Measurements from ENCODE around the gene LHPP. TPM values are rescaled to one million over a fixed set of nuclear protein-coding genes. Genes with fewer than 3 reads are reported as not detected.

The LHPP gene
- total and polyA plus RNA-seq, 4 experiments from 2014 or later = 17.9 to 22.4 (median 19.2) TPM

DNA sequence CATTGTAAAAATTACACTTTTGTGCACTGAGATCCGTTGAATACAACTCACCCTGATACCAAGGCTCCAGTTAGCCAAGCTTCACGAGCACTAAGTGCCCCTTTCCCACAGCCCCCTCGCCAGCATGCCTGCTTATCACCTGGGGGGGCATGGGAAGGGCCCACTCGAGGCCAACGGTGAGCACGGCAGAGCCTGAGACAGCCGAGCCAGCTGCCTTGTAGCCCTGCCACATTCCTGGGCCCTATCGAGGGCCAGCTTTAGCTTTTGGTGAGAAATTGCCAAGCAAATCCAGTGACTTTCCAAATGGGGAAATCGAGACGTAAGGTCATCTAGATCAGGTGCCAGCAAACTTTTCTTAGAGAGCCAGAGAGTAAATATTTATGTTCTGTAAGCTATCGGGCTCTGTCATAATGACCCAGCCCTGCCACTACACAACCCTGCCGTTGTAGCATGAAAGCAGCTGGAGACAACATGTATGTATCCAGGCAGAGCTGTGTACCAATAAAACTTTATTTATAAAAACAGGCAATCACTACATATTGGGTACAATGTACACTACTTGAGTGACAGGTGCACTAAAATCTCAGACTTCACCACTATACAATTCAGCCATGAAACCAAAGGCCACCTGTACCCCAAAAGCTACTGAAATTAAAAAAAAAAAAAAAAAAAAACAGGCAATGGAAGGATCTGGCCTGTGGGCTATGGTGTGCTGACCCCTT, 198.9 kb downstream of the LHPP start:
- H3K4me3 Mint-ChIP-seq = peak overlapping the region in 6 of 8 donors; percentile 25 to 87 (median 78)

DNA sequence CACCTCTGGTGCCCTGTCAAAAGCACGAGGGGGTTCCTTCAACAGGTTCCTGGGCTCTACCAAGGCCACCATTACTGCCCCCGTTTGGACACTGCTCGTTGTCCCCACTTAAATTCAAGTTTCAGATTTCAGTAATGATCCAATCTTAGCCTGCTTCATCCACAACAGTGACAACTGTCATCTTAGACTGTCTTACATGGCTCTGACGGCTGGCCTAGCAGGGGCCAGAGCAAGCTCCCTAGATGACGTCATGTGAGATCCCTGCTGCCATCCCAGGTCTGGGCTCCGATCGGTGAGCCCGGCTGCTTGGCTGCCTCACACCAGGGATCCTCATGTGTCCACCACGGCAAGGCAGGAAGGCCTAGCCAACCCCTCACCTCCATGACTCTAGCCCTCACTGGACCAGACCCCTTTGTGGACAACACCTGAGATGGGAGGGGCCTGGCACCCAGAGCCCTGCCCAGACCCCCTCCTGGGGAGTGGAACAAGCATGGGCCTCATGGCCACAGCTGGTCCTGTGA, 200.1 kb downstream of the LHPP start:
- no peaks in the 10 kb centered on the region for H3K27me3 ChIP-seq (ENCODE audit: insufficient read depth, low read length)
- ChIA-PET POLR2A (ENCODE audit: partially characterized antibody) (interaction anchor here (0.8 to 25.7 kb wide), 7 partner anchors 13 to 77 kb away, joined by 3 to 439 read pairs (median 5); no protein-coding TSS in a partner anchor), CTCF (ENCODE audit: partially characterized antibody) (interaction anchor here (1.1 to 10.8 kb wide), 5 partner anchors 13 to 79 kb away, joined by 4 to 87 read pairs (median 49); no protein-coding TSS in a partner anchor)
- intact Hi-C loops (cut with micrococcal nuclease) = no loop called here
- Mint-ChIP-seq H3K9me3 (no peaks in the 10 kb centered on the region), H3K27ac (peak overlapping the region; percentile 50 to 98 (median 87)), H3K4me1 (peaks cover 52 to 95% (median 64%) of the 10 kb centered on the region in 4 donors), H3K27me3 (no peaks in the 10 kb centered on the region), H3K36me3 (peaks cover 10 to 16% of the 10 kb centered on the region in 2 donors), H3K4me3 (peak overlapping the region in 4 of 8 donors; percentile 32 to 48 (median 44))
- peaks cover 11% of the 10 kb centered on the region for H3K36me3 ChIP-seq (ENCODE audit: insufficient read depth, low read length)
- H3K4me1 ChIP-seq (ENCODE audit: insufficient read depth, low read length) = peaks cover 91% of the 10 kb centered on the region
- H3K9me3 ChIP-seq (ENCODE audit: control insufficient read depth in 1 of 2, low read length in 2 of 2) = no peaks in the 10 kb centered on the region
- peak in 1 of 5 donors; percentile 14 for DNase-seq
- peak overlapping the region; percentile 67 for H3K27ac ChIP-seq (ENCODE audit: low read depth, low read length)
- no peak overlapping the region for H3K4me3 ChIP-seq (ENCODE audit: low read length in 2 of 2)

More for the DNA sequence above, 198.9 kb downstream of the LHPP start:
- no peaks in the 10 kb centered on the region for H3K27me3 ChIP-seq (ENCODE audit: insufficient read depth, low read length)
- no peak for DNase-seq
- Mint-ChIP-seq H3K27me3 (no peaks in the 10 kb centered on the region), H3K9me3 (no peaks in the 10 kb centered on the region), H3K36me3 (peaks cover 14 to 21% of the 10 kb centered on the region in 2 donors), H3K27ac (peak overlapping the region; percentile 88 to 98 (median 95)), H3K4me1 (peaks cover 60 to 96% (median 71%) of the 10 kb centered on the region in 4 donors)
- CTCF ChIA-PET (ENCODE audit: partially characterized antibody) = interaction anchor here (0.7 to 10.8 kb wide), 14 partner anchors 7 to 1838 kb away, joined by 3 to 87 read pairs (median 5); no protein-coding TSS in a partner anchor
- no peak overlapping the region for H3K4me3 ChIP-seq (ENCODE audit: low read length in 2 of 2)
- peak overlapping the region; percentile 67 for H3K27ac ChIP-seq (ENCODE audit: low read depth, low read length)
- intact Hi-C loops (cut with micrococcal nuclease) = no loop called here
- POLR2A ChIA-PET (ENCODE audit: partially characterized antibody) = interaction anchor here (0.6 to 25.7 kb wide), 17 partner anchors 7 to 81 kb away, joined by 3 to 439 read pairs (median 10); no protein-coding TSS in a partner anchor
- no peaks in the 10 kb centered on the region for H3K9me3 ChIP-seq (ENCODE audit: control insufficient read depth in 1 of 2, low read length in 2 of 2)
- peaks cover 8% of the 10 kb centered on the region for H3K36me3 ChIP-seq (ENCODE audit: insufficient read depth, low read length)
- peaks cover 91% of the 10 kb centered on the region for H3K4me1 ChIP-seq (ENCODE audit: insufficient read depth, low read length)

DNA sequence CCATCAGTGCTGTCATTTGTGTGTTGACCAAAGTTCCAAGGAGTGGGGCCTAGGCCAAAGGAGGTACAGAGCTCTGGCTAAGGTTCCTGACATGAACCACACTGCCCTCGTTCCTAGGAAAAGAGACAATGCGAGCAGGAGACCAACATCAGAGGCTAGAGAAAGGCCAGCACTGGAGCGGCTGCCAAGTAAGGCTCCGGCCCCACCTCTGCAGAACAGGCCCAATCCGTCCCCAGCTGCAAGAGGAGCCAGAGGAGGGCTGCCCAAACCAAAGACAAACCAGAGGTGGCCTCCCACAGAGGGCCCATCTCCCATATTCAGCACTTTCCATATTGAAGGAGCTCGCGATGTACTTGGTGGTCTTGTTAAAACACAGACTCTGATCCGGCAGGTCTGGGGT, 201.6 kb downstream of the LHPP start:
- H3K4me3 Mint-ChIP-seq = no peak overlapping the region
- Histone ChIP-seq H3K4me1 (ENCODE audit: insufficient read depth, low read length) (peaks cover 93% of the 10 kb centered on the region), H3K4me3 (ENCODE audit: low read length in 2 of 2) (no peak overlapping the region), H3K36me3 (ENCODE audit: insufficient read depth, low read length) (peaks cover 11% of the 10 kb centered on the region), H3K27ac (ENCODE audit: low read depth, low read length) (no peak overlapping the region), H3K27me3 (ENCODE audit: insufficient read depth, low read length) (no peaks in the 10 kb centered on the region), H3K9me3 (ENCODE audit: control insufficient read depth in 1 of 2, low read length in 2 of 2) (no peaks in the 10 kb centered on the region)
- H3K36me3 Mint-ChIP-seq = peaks cover 10 to 24% of the 10 kb centered on the region in 2 donors
- intact Hi-C loops (cut with micrococcal nuclease) = no loop called here
- H3K9me3 Mint-ChIP-seq = no peaks in the 10 kb centered on the region
- peaks cover 49 to 97% (median 64%) of the 10 kb centered on the region in 4 donors for H3K4me1 Mint-ChIP-seq
- H3K27ac Mint-ChIP-seq = peak overlapping the region; percentile 30 to 94 (median 74)
- DNase-seq = no peak
- CTCF ChIA-PET (ENCODE audit: partially characterized antibody) = interaction anchor here (1.2 to 10.8 kb wide), 4 partner anchors 12 to 78 kb away, joined by 5 to 87 read pairs (median 37); no protein-coding TSS in a partner anchor
- POLR2A ChIA-PET (ENCODE audit: partially characterized antibody) = interaction anchor here (1.5 to 25.7 kb wide), 4 partner anchors 11 to 38 kb away, joined by 3 to 439 read pairs (median 6); no protein-coding TSS in a partner anchor
- no peaks in the 10 kb centered on the region for H3K27me3 Mint-ChIP-seq

Other genes starting within 250 kb of the LHPP start
- gene OAT, start 42.9 kb upstream of the LHPP start, total RNA-seq = 10 to 100 TPM; 34.8 to 39.3 TPM
- 10 to 100 TPM; 62.8 to 80.4 TPM for gene OAT, start 42.9 kb upstream of the LHPP start, polyA plus RNA-seq
- gene NKX1-2, start 11.8 kb upstream of the LHPP start, total RNA-seq = not detected
- not detected for gene NKX1-2, start 11.8 kb upstream of the LHPP start, polyA plus RNA-seq

Data from CD4-positive, alpha-beta memory T cell (primary cell).